HepG2 (cell line): ENCODE measurements around the gene NUDT6. TPM values are rescaled to one million over a fixed set of nuclear protein-coding genes. Genes with fewer than 3 reads are reported as not detected.

Experiments used
- ATAC-seq: fragments of 200-7000 bp; cut with Tn5 transposase; 3 replicates; pipeline ENCODE4 v1.9.1; 2020; ENCODE audit warnings: mild to moderate bottlenecking, moderate library complexity
- BruUV-seq: library from RNA; stranded (reverse); fragments of 400-500 nt; replicated peaks from 2 replicates; lab custom pipeline; 2021; lab: Mats Ljungman, UMichigan
- CTCF ChIA-PET: fragments of 300-600 bp; formaldehyde crosslinking; extraction: SDS; loops from one replicate; lab custom pipeline; 2021; ENCODE audit warnings: low total read pairs, inconsistent platforms, low intra/inter-chr PET ratio; lab: Yijun Ruan, JAX
- POLR2A ChIA-PET: fragments of 350-600 bp; sonication (Branson Sonifier 250); formaldehyde crosslinking; loops from one replicate; lab custom pipeline; 2020; ENCODE audit warnings: antibody characterized with exemption, inconsistent platforms; lab: Yijun Ruan, JAX
- DNase-seq: peaks from one replicate; pipeline ENCODE4 v3.0.0-alpha.2; 2015; ENCODE audit warnings: low spot score
- FAIRE-seq: peaks from 3 replicates; lab custom pipeline; 2011; peaks lifted over from hg19 to GRCh38; lab: Jason Lieb, UNC
- H2AFZ ChIP-seq: one replicate; pipeline ENCODE4 v1.6.1; 2011; ENCODE audit warnings: low read length, inconsistent platforms
- H3K27ac ChIP-seq: fragments of 300-600 bp; 3 replicates; pipeline ENCODE4 v1.8.0; 2011; ENCODE audit warnings: mixed run types, mild to moderate bottlenecking, mixed read lengths, low read length, inconsistent platforms; ENCODE audit not compliant: insufficient read depth; ENCODE audit errors: extremely low read length
- H3K27me3 ChIP-seq, 2 experiments: fragments of 200-600 bp in 1 of 2; 2 replicates in 1 of 2; 3 replicates in 1 of 2; pipeline versions ENCODE4 v1.6.0 to v1.8.0; 2011; ENCODE audit warnings: low read length in 2 of 2, mild to moderate bottlenecking in 2 of 2, moderate library complexity in 2 of 2, inconsistent platforms in 1 of 2; ENCODE audit not compliant: insufficient read depth in 2 of 2, control insufficient read depth in 1 of 2
- H3K36me3 ChIP-seq, 2 experiments: fragments of 200-600 bp in 1 of 2; replicated peaks in 1 of 2; 2 replicates in 1 of 2; 3 replicates in 1 of 2; pipeline versions ENCODE4 v1.5.1 to v1.8.0; 2011; ENCODE audit warnings: low read length in 2 of 2, inconsistent platforms in 1 of 2; ENCODE audit not compliant: insufficient read depth in 2 of 2, control insufficient read depth in 1 of 2
- H3K4me1 ChIP-seq: 2 replicates; pipeline ENCODE4 v1.5.1; 2012; ENCODE audit warnings: low read length, inconsistent platforms; ENCODE audit not compliant: insufficient read depth
- H3K4me2 ChIP-seq: 2 replicates; pipeline ENCODE4 v1.6.0; 2011; ENCODE audit warnings: low read depth, low read length, inconsistent platforms
- H3K4me3 ChIP-seq, 3 experiments: fragments of 200-600 bp in 1 of 3; sonication (generic), shearing (Covaris generic) in 1 of 3; replicated peaks in 1 of 3; 2 replicates each; pipeline ENCODE4 v1.5.1; 2011 to 2016; ENCODE audit warnings: low read length in 3 of 3, inconsistent platforms in 2 of 3, low read depth in 2 of 3, mild to moderate bottlenecking in 2 of 3, control low read depth in 1 of 3, mixed read lengths in 1 of 3; ENCODE audit not compliant: insufficient read depth in 1 of 3
- H3K79me2 ChIP-seq: one replicate; pipeline ENCODE4 v1.6.1; 2011; ENCODE audit warnings: low read length, inconsistent platforms; ENCODE audit not compliant: insufficient read depth
- H3K9ac ChIP-seq: 2 replicates; pipeline ENCODE4 v1.6.0; 2011; ENCODE audit warnings: mild to moderate bottlenecking, low read depth, low read length, inconsistent platforms; ENCODE audit not compliant: insufficient read depth
- H3K9me3 ChIP-seq: 2 replicates; pipeline ENCODE4 v1.5.1; 2012; ENCODE audit warnings: mild to moderate bottlenecking, low read length
- H4K20me1 ChIP-seq: 2 replicates; pipeline ENCODE4 v1.6.0; 2011; ENCODE audit warnings: inconsistent platforms, mild to moderate bottlenecking, low read length, moderate library complexity; ENCODE audit not compliant: insufficient read depth
- KDM6A ChIP-seq: IDR thresholded peaks from 2 replicates; pipeline ENCODE4 v1.6.1; 2016; ENCODE audit warnings: low read depth
- NFE2 ChIP-seq: sonication (generic); formaldehyde crosslinking; IDR thresholded peaks from 2 replicates; pipeline ENCODE4 v1.4.0; 2020; ENCODE audit warnings: missing genetic modification reagents
- POLR2AphosphoS2 ChIP-seq: IDR thresholded peaks from 2 replicates; pipeline ENCODE4 v1.6.1; 2011; ENCODE audit warnings: low read depth, low read length, improper control_type of control experiment
- RBM22 ChIP-seq: fragments of 200-400 bp; formaldehyde crosslinking; optimal IDR thresholded peaks from 2 replicates; pipeline ENCODE3; 2017; ENCODE audit warnings: mild to moderate bottlenecking, low read length, moderate library complexity
- XBP1 ChIP-seq: sonication (generic); formaldehyde crosslinking; IDR thresholded peaks from 2 replicates; pipeline ENCODE4 v1.5.0; 2020; ENCODE audit warnings: missing genetic modification reagents
- ZNF441 ChIP-seq: sonication (generic); formaldehyde crosslinking; IDR thresholded peaks from 2 replicates; pipeline ENCODE4 v1.7.0; 2021; ENCODE audit warnings: missing genetic modification reagents, borderline replicate concordance
- ZNF615 ChIP-seq: sonication (generic); formaldehyde crosslinking; IDR thresholded peaks from 2 replicates; pipeline ENCODE4 v1.5.0; 2020; ENCODE audit warnings: mild to moderate bottlenecking, missing genetic modification reagents, borderline replicate concordance
- WGBS: methylation state at CpG from one replicate; pipeline ENCODE4 v1.1.6; 2017; ENCODE audit warnings: low lambda C conversion rate; 5-methylcytosine and 5-hydroxymethylcytosine counted together
- in situ Hi-C: cut with HindIII; loops from 2 replicates; pipeline ENCODE4 v1.10.0; 2017; ENCODE audit warnings: low pct_unique_long_range_greater_than_20kb; ENCODE audit not compliant: extremely low pct_ligation_motif_present
- intact Hi-C: fragments of 100-400 bp; cut with micrococcal nuclease; formaldehyde crosslinking; loops from one replicate; pipeline ENCODE4 v1.10.0; 2022; ENCODE audit not compliant: unreplicated experiment
- polyA plus RNA-seq, 8 experiments: library from polyadenylated mRNA; depleted of rRNA in 3 of 8; stranded (reverse) in 7 of 8; unstranded in 1 of 8; fragments of >200 nt; fragmentation: Illumina TruSeq in 4 of 8; extraction: Trizol in 4 of 8; gene quantifications; 2 replicates each; pipeline versions ENCODE4 v1.2.1 to v1.2.3, GENCODE V29; 2011 to 2016; ENCODE audit warnings: low read depth in 4 of 8, missing spikeins in 1 of 8, mixed read lengths in 1 of 8; ENCODE audit not compliant: insufficient read depth in 1 of 8
- total RNA-seq, 5 experiments: library from RNA; depleted of rRNA; stranded (reverse); fragments of >200 nt; fragmentation: Illumina TruSeq; extraction: Trizol; gene quantifications; 2 replicates each; pipeline ENCODE4 v1.2.3, GENCODE V29; 2016; ENCODE audit warnings: low read depth in 1 of 5
- TF ChIP-seq, protein P1 (sequence below): sonication (generic); formaldehyde crosslinking; IDR thresholded peaks from 2 replicates; pipeline ENCODE4 v1.5.0; 2020; ENCODE audit warnings: missing genetic modification reagents
- TF ChIP-seq, protein P2 (sequence below): sonication (generic); formaldehyde crosslinking; IDR thresholded peaks from 2 replicates; pipeline ENCODE4 v1.5.0; 2020; ENCODE audit warnings: missing genetic modification reagents
- TF ChIP-seq, protein P3 (sequence below): sonication (generic); formaldehyde crosslinking; IDR thresholded peaks from 2 replicates; pipeline ENCODE4 v1.4.0; 2020; ENCODE audit warnings: missing genetic modification reagents
- TF ChIP-seq, protein P4 (sequence below): sonication (generic); formaldehyde crosslinking; conservative IDR thresholded peaks from 2 replicates; pipeline ENCODE4 v1.4.0; 2020; ENCODE audit warnings: missing genetic modification reagents

NUDT6 gene
- total and polyA plus RNA-seq, 2 of the 13 experiments (the other 11 are each of a cell fraction or from before 2014, with no cell fraction given): 4.8 to 8.3 TPM

DNA sequence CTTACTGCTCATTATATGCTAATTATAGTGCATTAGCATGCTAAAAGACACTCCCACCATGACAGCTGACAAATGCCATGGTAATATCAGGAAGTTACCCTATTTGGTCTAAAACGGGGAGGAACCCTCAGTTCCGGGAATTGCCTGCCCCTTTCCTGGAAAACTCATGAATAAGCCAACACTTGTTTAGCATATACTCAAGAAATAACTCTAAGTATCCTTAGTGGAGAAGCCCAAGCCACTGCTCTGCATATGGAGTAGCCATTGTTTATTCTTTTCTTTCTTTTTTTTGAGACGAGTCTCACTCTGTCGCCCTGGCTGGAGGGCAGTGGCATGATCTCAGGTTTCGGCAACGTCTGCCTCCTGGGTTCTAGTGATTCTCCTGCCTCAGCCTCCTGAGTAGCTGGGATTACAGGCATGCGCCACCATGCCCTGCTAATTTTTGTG lies 15.5 kb downstream of the NUDT6 start:
- H3K9ac ChIP-seq: no peak overlapping the region
- H3K4me3 ChIP-seq: no peak overlapping the region
- H3K9me3 ChIP-seq: no peaks in the 10 kb centered on the region
- TF ChIP-seq RBM22 (no peak), POLR2AphosphoS2 (no peak), KDM6A (no peak), ZNF615 (CRISPR knock-in tag) (no peak), NFE2 (CRISPR knock-in tag) (no peak), ZNF441 (no peak), XBP1 (no peak)
- TF ChIP-seq, protein P1, sequence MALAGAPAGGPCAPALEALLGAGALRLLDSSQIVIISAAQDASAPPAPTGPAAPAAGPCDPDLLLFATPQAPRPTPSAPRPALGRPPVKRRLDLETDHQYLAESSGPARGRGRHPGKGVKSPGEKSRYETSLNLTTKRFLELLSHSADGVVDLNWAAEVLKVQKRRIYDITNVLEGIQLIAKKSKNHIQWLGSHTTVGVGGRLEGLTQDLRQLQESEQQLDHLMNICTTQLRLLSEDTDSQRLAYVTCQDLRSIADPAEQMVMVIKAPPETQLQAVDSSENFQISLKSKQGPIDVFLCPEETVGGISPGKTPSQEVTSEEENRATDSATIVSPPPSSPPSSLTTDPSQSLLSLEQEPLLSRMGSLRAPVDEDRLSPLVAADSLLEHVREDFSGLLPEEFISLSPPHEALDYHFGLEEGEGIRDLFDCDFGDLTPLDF: no peak
- TF ChIP-seq, protein P2, sequence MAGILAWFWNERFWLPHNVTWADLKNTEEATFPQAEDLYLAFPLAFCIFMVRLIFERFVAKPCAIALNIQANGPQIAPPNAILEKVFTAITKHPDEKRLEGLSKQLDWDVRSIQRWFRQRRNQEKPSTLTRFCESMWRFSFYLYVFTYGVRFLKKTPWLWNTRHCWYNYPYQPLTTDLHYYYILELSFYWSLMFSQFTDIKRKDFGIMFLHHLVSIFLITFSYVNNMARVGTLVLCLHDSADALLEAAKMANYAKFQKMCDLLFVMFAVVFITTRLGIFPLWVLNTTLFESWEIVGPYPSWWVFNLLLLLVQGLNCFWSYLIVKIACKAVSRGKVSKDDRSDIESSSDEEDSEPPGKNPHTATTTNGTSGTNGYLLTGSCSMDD (CRISPR knock-in tag): no peak
- TF ChIP-seq, protein P3, sequence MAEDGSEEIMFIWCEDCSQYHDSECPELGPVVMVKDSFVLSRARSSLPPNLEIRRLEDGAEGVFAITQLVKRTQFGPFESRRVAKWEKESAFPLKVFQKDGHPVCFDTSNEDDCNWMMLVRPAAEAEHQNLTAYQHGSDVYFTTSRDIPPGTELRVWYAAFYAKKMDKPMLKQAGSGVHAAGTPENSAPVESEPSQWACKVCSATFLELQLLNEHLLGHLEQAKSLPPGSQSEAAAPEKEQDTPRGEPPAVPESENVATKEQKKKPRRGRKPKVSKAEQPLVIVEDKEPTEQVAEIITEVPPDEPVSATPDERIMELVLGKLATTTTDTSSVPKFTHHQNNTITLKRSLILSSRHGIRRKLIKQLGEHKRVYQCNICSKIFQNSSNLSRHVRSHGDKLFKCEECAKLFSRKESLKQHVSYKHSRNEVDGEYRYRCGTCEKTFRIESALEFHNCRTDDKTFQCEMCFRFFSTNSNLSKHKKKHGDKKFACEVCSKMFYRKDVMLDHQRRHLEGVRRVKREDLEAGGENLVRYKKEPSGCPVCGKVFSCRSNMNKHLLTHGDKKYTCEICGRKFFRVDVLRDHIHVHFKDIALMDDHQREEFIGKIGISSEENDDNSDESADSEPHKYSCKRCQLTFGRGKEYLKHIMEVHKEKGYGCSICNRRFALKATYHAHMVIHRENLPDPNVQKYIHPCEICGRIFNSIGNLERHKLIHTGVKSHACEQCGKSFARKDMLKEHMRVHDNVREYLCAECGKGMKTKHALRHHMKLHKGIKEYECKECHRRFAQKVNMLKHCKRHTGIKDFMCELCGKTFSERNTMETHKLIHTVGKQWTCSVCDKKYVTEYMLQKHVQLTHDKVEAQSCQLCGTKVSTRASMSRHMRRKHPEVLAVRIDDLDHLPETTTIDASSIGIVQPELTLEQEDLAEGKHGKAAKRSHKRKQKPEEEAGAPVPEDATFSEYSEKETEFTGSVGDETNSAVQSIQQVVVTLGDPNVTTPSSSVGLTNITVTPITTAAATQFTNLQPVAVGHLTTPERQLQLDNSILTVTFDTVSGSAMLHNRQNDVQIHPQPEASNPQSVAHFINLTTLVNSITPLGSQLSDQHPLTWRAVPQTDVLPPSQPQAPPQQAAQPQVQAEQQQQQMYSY (CRISPR knock-in tag): no peak
- TF ChIP-seq, protein P4, sequence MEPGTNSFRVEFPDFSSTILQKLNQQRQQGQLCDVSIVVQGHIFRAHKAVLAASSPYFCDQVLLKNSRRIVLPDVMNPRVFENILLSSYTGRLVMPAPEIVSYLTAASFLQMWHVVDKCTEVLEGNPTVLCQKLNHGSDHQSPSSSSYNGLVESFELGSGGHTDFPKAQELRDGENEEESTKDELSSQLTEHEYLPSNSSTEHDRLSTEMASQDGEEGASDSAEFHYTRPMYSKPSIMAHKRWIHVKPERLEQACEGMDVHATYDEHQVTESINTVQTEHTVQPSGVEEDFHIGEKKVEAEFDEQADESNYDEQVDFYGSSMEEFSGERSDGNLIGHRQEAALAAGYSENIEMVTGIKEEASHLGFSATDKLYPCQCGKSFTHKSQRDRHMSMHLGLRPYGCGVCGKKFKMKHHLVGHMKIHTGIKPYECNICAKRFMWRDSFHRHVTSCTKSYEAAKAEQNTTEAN (CRISPR knock-in tag): no peak
- TF ChIP-seq, all 625 proteins: peak for 0
- POLR2A ChIA-PET: no interaction called here
- in situ Hi-C loops: no loop called here
- WGBS: 92% methylated on average over 7 of the region's 7 CpGs
- no peaks in the 10 kb centered on the region for H3K79me2 ChIP-seq
- CTCF ChIA-PET: no interaction called here
- no peak overlapping the region for H3K27ac ChIP-seq
- no TSS peak for BruUV-seq
- FAIRE-seq (no peak), ATAC-seq (no peak), DNase-seq (no peak)
- H3K4me2 ChIP-seq: no peak overlapping the region
- no peaks in the 10 kb centered on the region for H4K20me1 ChIP-seq
- H3K36me3 ChIP-seq: no peaks in the 10 kb centered on the region; a peak in 1 of 5 replicates
- intact Hi-C loops: no loop called here
- H3K4me1 ChIP-seq: peaks cover 12% of the 10 kb centered on the region
- no peaks in the 10 kb centered on the region for H3K27me3 ChIP-seq
- H2AFZ ChIP-seq: no peak overlapping the region
